NCI-H187 treated with DMSO at 0.1 percent for 48 hours (cell line): ENCODE measurements around the gene PLGRKT.
"Not testable (repeated sequence)": the region's sequence is repeated elsewhere in the genome, so short reads cannot be mapped to it uniquely, and the experiment has no call there.

Experiments
- DNase-seq: peaks from one replicate; lab custom pipeline; 2025; lab: John Stamatoyannopoulos, UW

PLGRKT gene

GRCh38 chr9:5437254-5438216, at the start of gene PLGRKT:
Gene PLGRKT, minus strand, starts transcription at chr9:5437925. Its CDS starts 5,948 bp downstream, at chr9:5431977.
- DNase-seq: peak; percentile 54

GRCh38 chr9:5486988-5487387, 49.3 kb upstream of the PLGRKT start:
- DNase-seq: no peak

GRCh38 chr9:5485378-5486085, 47.8 kb upstream of the PLGRKT start:
- no peak for DNase-seq

- no peak for DNase-seq
These were observed 45.6 kb upstream of the PLGRKT start for GRCh38 chr9:5483306-5483705.

GRCh38 chr9:5482194-5482593, 44.5 kb upstream of the PLGRKT start:
- no peak for DNase-seq

GRCh38 chr9:5481322-5482040, 43.8 kb upstream of the PLGRKT start:
- DNase-seq: no peak

GRCh38 chr9:5480919-5481318, 43.2 kb upstream of the PLGRKT start:
- no peak for DNase-seq

- no peak for DNase-seq
These were observed 42.4 kb upstream of the PLGRKT start for GRCh38 chr9:5479994-5480694.

- no peak for DNase-seq
These were observed 40.5 kb upstream of the PLGRKT start for GRCh38 chr9:5478206-5478605.

- not testable (repeated sequence) for DNase-seq
These were observed 37.9 kb upstream of the PLGRKT start for GRCh38 chr9:5475611-5476010.

GRCh38 chr9:5470816-5471215, 33.1 kb upstream of the PLGRKT start:
- DNase-seq: no peak

- no peak for DNase-seq
These were observed 32.4 kb upstream of the PLGRKT start for GRCh38 chr9:5470122-5470521.

- no peak for DNase-seq
These were observed 31.1 kb upstream of the PLGRKT start for GRCh38 chr9:5468850-5469249.

GRCh38 chr9:5466766-5467165, 29.0 kb upstream of the PLGRKT start:
- no peak for DNase-seq

- DNase-seq: no peak
These were observed 28.3 kb upstream of the PLGRKT start for GRCh38 chr9:5466005-5466404.

- not testable (repeated sequence) for DNase-seq
These were observed 27.2 kb upstream of the PLGRKT start for GRCh38 chr9:5464831-5465330.

- DNase-seq: no peak
These were observed 22.4 kb upstream of the PLGRKT start for GRCh38 chr9:5460157-5460556.

GRCh38 chr9:5459289-5459829, 21.6 kb upstream of the PLGRKT start:
- no peak for DNase-seq

GRCh38 chr9:5455181-5455580, 17.5 kb upstream of the PLGRKT start:
- DNase-seq: no peak

- no peak for DNase-seq
These were observed 15.9 kb upstream of the PLGRKT start for GRCh38 chr9:5453673-5454072.

GRCh38 chr9:5453004-5453403, 15.3 kb upstream of the PLGRKT start:
- DNase-seq: no peak
